ENCODE measurements around the gene RASA3.

GRCh38 chr13:113992276-113993005, 140.0 kb downstream of the RASA3 start:
- TF ChIP-seq CTCF (IDR thresholded peaks at IDR 0.05): no peak
- TF ChIP-seq POLR2A (IDR thresholded peaks at IDR 0.05; ENCODE audit: low read depth): no peak
- TF ChIP-seq EP300 (IDR thresholded peaks at IDR 0.05): no peak

Measured in esophagus muscularis mucosa (tissue), 4 donors.